Stimulated activated CD8-positive, alpha-beta memory T cell treated with anti-CD3 and anti-CD28 coated beads, Interleukin-7, amount 100 ng/mL, for 4 hours (primary cell): ENCODE data around the gene GPX2.
A peak's percentile ranks its signal among the peaks of the same experiment; 100 is the strongest.

Experiments
- DNase-seq, 2 donors: peaks; one replicate each; pipeline ENCODE4 v3.0.0-alpha.2; 2020; ENCODE audit warnings: low read depth in 2 of 2

Gene GPX2

GRCh38 chr14:64939817-64940190 is 2.7 kb downstream of the GPX2 start:
- DNase-seq: no peak

- DNase-seq: no peak
Measured at GRCh38 chr14:64938972-64939816, 3.4 kb downstream of the GPX2 start.

GRCh38 chr14:64937821-64938193 is 4.7 kb downstream of the GPX2 start:
- no peak for DNase-seq

DNA sequence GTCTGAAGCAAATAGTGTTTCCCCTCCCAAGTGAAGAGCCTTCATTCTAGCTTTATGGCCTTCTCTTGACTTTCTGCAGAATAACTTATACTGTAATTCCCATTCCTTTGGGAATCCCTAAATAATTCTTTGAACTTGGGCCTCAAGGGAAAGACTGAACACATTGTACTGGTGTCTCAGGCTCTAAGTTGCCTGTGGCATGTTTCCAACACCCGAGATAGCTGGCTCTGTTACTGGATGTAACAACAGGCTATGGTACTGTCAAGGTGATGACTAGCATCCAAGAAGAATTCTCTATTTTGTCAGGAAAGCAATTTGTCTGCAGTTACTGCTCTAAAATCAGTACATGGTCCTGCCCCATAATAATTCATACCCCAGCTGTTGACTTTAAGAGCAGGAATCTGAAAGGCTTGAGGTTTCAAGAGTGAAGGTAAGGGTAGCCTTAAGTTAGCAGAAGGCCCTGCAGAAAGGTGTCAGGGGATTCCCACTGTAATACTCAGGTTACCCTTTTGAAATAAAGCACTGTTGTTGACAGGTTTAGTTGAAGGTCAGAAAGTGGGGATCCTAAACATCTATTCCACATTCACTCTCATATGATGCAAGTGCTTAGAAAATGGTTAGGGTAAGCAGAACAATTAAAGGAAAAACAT is 5.2 kb downstream of the GPX2 start:
- no peak for DNase-seq

DNA sequence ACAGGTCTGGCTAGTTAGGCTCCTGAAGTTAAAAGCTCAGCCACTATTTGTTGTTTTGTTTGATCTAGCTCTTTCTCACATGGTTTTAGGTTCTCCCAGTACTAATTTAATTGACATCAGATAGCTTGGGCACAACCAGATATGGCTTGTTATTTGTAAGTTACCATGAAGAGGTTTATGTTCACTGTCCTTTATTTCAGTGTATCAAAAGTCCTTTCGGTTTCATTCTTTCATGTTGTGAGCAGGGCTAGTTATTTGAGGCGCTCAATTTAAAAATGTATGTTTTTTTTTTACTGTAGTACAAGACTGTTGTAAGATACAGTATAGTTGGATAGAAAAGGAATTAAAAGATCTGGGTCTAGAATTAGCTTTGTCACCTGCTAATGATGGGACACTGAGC is 7.0 kb downstream of the GPX2 start:
- DNase-seq: no peak

DNA sequence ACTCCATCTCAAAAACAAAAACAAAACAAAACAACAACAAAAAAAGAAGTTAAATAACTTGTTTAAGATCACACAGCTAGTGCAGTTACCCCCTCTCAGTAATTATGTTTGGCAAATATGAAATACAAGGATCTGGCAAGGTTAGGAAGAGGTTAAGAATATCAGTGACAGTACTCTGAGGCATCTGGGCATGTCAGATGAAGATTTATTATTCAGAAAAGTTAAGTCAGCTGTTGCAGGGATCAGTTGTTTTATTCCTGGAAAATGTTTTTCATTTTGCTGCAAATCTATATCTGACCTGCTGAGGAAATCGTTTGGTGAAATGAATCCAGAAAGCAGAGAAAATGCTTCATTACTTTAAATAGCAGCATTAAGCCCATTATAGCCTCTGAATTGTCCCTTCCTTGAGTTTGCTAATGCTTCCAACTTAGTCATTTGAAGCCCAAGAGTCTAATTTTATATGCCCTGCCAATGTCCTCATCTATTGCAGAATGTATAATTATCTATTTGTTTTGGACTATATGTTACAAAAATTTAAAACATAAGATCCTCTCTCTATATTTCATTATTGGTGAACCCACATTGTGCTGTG is 8.1 kb downstream of the GPX2 start:
- DNase-seq: no peak

- no peak for DNase-seq
Measured at GRCh38 chr14:64932231-64932630, 10.3 kb downstream of the GPX2 start.

DNA sequence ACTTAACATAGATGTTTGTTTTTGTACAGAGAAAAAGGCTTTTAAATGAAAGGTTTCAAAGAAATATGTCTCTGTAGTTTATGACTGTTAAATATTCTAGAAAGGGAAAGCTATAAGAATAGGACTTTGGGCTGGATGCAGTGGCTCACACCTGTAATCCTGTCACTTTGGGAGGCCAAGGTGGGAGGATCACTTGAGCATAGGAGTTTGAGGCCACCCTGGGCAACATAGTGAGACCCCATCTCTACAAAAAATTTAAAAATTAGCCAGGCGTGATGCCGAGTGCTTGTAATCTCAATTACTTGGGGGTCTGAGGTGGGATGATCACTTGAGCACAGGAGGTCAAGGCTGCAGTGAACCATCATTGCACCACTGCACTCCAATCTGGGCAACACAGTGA is 11.4 kb downstream of the GPX2 start:
- DNase-seq: no peak

GRCh38 chr14:64930085-64930843 is 12.3 kb downstream of the GPX2 start:
- DNase-seq: no peak

- no peak for DNase-seq
Measured at GRCh38 chr14:64929014-64929359, 13.6 kb downstream of the GPX2 start.

- DNase-seq: no peak
Measured at GRCh38 chr14:64928239-64929013, 14.1 kb downstream of the GPX2 start.

DNA sequence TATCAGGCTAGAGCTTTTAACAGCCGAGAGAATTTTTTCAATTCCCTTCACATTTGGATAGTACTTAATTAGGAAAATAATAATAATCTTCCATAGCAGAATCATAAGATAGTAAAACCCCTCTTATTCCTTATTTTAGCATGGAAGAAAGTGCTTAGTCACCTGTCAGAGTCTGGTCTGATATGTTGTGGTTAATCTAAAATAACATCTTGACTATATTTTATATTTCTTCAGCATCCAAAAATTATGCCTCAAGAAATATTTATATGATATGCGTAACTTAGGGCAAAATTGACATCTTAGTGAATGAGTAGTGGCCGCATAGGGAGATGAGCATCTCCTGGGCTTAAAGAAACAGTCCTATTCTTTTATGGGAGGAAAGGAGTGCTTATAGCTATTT is 15.5 kb downstream of the GPX2 start:
- DNase-seq: no peak

- no peak for DNase-seq
Measured at GRCh38 chr14:64926398-64926995, 16.0 kb downstream of the GPX2 start.

DNA sequence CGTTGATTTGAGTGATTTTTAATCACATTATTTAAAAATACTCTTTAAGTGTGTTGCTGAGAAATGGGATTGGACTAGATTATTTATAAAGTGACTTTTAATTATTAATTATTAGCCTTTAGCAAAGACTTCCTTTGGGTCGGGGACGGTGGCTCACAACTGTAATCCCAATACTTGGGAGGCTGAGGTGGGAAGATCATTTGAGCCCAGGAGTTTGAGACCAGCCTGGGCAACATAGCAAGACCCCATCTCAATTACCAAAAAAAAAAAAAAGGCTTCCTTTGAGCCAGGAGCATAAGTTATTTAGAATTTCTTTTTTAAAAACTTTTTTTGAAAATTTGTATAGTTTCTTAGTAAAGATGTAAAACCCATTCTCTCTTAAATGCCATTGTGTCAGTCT is 19.5 kb downstream of the GPX2 start:
- no peak for DNase-seq

DNA sequence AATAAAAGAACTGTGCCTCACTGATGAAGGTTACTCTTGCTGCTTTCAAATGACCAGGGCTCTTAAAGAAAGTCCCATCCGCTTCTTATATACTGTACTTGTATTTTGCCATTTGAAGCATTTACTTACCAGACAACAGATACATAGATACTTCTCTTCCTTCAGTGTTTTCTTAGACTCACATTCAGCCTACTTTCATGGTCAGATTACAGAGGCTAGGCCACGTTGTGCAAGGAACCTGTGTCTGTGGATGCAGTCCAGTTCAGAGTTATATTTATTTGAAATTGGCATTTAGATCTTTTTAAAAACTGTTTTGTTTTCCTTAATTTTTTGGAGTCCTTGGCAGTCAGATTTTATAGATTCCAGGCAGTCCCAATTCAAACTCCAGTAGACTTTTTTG is 22.1 kb downstream of the GPX2 start:
- no peak for DNase-seq

DNA sequence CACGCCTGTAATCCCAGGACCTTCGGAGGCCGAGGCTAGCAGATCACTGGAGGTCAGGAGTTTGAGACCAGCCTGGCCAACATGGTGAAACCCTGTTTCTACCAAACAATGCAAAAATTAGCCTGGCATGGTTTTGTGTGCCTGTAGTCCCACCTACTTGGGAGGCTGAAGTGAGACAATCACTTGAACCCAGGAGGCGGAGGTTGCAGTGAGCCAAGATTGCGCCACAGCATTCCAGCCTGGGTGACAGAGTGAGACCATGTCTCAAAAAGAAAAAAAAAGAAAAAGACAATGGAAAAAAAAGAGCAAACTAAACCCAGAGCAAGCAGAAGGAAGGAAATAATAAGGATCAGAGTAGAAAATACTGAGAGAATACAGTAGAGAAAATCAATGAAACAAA is 22.9 kb downstream of the GPX2 start:
- no peak for DNase-seq

- no peak for DNase-seq
Measured at GRCh38 chr14:64919215-64919614, 23.3 kb downstream of the GPX2 start.

- DNase-seq: no peak
Measured at GRCh38 chr14:64918216-64918615, 24.3 kb downstream of the GPX2 start.

DNA sequence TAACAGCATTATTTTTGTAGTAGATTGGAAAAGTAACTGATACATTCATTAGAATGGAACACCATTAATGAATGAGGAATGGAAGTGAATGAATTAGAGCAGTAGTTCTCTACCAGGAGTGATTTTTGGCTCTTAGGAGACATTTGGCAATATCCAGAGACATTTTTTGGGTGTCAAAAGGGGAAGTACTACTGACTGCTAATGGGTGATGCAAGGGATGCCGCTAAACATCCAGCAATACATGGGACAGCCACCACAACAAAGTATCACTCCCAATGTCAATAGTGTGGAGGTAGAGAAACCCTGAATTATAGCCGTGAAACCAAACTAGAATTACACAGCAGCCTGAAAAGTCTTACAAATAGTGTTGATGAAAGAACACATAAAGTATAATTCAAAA is 26.7 kb downstream of the GPX2 start:
- DNase-seq: no peak

DNA sequence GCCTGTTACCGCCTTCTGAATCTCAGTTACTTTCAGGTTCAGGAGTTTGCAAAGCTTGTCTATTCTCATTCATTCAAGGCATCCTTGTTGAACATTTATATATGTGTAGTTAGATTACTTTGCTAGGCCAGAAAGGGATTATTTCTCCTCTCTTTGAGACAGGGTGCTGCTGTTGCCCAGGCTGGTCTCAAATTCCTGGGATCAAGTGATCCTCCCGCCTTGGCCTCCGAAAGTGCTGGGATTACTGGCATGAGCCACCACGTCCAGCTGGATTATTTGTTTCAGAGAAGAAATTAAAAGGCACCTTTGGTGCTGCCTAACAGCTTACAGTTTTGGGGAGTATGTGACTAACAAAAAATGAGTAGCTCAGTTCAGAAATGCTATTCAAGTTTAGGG is 27.5 kb downstream of the GPX2 start:
- no peak for DNase-seq

DNA sequence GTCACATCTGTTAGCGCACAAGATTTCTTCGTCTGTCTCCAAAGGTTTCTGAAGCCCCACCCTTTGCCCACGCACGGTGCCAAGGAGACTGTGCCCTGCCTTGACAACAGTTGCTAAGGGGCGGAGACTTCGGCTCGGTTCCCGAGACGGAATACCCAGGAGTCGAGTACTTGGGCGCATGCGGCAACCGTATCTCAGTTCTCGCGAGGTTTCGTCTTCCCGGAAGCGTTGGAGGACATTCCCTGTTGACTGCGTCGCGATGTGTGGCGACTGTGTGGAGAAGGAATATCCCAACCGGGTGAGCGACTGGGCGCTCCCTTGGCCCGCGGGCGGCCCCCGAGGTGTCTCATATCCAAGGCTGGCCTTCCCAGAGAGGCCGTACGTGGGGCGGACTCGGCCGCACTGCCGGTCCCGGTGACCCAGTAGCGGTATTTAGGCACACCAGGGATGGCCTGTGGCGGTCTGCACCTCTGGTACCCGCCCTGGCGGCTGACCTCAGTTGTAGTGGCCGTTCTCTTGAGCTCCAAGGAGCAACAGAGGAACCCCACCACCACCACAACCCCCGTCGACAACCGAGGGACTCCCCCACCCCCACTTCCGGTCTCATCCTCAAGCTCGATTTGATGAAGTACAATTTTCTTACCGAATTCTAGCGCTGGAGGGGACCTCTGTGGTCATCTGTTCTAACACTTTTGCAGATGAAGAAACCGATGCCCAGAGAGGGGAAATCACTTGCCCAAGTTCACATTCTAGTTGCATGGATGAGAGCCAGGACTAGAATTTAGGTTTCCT is 28.1 kb downstream of the GPX2 start, which contains the start of gene CHURC1:
CHURC1 (plus strand) TSS at position 219 of the 792 bp plus-strand sequence; CDS start at position 260, 41 bp downstream.
- peak; percentile 97 to 99 for DNase-seq
